ENCODE results near the gene GTPBP8.

GTPBP8 gene

DNA sequence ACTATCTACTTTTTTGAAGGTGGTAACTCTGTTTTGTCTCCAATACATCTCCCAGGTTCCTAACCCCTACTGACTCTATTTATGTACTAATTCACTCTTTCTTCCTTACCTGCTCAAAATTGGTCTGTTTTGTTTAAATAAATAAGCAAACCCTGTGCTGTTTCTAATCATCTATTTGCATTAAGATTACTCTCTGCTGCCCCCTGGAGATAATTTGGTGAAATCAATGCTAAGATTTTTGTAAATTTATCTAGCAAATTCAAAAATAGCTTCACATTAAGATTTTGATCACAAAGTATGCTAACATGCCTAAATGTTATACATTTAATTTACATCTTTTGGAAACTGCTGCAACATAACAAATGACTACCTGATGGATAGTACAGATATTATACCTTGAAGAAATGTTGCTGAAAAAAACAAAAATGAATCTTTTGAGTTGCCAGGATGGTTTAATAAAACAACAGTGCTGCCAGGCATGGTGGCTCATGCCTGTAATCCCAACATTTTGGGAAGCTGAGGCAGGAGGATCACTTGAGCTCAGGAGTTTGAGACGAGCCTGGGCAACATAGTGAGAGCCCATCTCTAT, 11.4 kb upstream of the GTPBP8 start:
- Histone ChIP-seq H3F3A (ENCODE audit: insufficient read depth, low read length) (no peaks in the 10 kb centered on the region), H3K27ac (ENCODE audit: low read depth, low read length, poor library complexity, severe bottlenecking) (no peak overlapping the region), H4K20me1 (ENCODE audit: insufficient read depth, low read length) (no peaks in the 10 kb centered on the region), H3K27me3 (ENCODE audit: insufficient read depth, low read length) (no peaks in the 10 kb centered on the region), H3K9me3 (ENCODE audit: low read length) (no peaks in the 10 kb centered on the region), H3K4me1 (ENCODE audit: insufficient read depth, low read length, severe bottlenecking) (peaks cover 2% of the 10 kb centered on the region), H3K4me3 (ENCODE audit: low read depth, low read length, poor library complexity, severe bottlenecking) (no peak overlapping the region), H3K9me2 (ENCODE audit: low read depth, low read length) (no peaks in the 10 kb centered on the region), H3K36me3 (ENCODE audit: insufficient read depth, low read length) (no peaks in the 10 kb centered on the region), H3K4me2 (ENCODE audit: low read length) (no peak overlapping the region), H2AFZ (ENCODE audit: low read length) (no peak overlapping the region), H3K9ac (ENCODE audit: low read length) (no peak overlapping the region), H3K79me2 (ENCODE audit: insufficient read depth, low read length) (no peaks in the 10 kb centered on the region)
- TF ChIP-seq CTCF (IDR thresholded peaks at IDR 0.05; ENCODE audit: low read length) (peak; percentile 78), EZH2 (IDR thresholded peaks at IDR 0.05; ENCODE audit: borderline replicate concordance, low read length) (no peak)

DNA sequence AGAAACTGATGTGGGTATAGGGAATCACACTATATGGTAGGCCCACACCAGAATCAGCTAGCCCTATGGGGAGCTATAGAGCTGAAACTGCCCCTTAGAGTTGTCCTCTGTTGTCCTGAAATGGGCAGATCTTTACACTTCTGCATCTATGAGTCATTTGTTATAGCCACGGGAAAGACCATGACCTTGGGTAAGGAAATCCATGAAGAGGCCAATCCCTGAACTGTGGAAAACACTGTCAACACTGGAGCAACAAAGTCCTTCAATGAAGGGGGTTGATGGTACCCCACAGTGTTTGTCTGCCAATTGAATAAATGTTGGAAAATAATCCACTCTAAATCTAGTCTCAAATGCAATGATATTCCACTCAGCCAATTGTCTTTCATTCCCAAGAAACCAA, 10.7 kb upstream of the GTPBP8 start:
- no peak overlapping the region for H3K4me3 ChIP-seq (ENCODE audit: low read depth, low read length, poor library complexity, severe bottlenecking)
- TF ChIP-seq CTCF (IDR thresholded peaks at IDR 0.05; ENCODE audit: low read length) (no peak), EZH2 (IDR thresholded peaks at IDR 0.05; ENCODE audit: borderline replicate concordance, low read length) (no peak)
- H3K4me1 ChIP-seq (ENCODE audit: insufficient read depth, low read length, severe bottlenecking), result peaks cover 9% of the 10 kb centered on the region
- no peaks in the 10 kb centered on the region for H3K9me3 ChIP-seq (ENCODE audit: low read length)
- no peaks in the 10 kb centered on the region for H3F3A ChIP-seq (ENCODE audit: insufficient read depth, low read length)
- H3K36me3 ChIP-seq (ENCODE audit: insufficient read depth, low read length), result no peaks in the 10 kb centered on the region
- no peak overlapping the region for H3K4me2 ChIP-seq (ENCODE audit: low read length)
- H3K9me2 ChIP-seq (ENCODE audit: low read depth, low read length), result no peaks in the 10 kb centered on the region
- H4K20me1 ChIP-seq (ENCODE audit: insufficient read depth, low read length), result no peaks in the 10 kb centered on the region
- H3K27me3 ChIP-seq (ENCODE audit: insufficient read depth, low read length), result no peaks in the 10 kb centered on the region
- H3K79me2 ChIP-seq (ENCODE audit: insufficient read depth, low read length), result no peaks in the 10 kb centered on the region
- no peak overlapping the region for H3K9ac ChIP-seq (ENCODE audit: low read length)
- no peak overlapping the region for H3K27ac ChIP-seq (ENCODE audit: low read depth, low read length, poor library complexity, severe bottlenecking)
- no peak overlapping the region for H2AFZ ChIP-seq (ENCODE audit: low read length)

DNA sequence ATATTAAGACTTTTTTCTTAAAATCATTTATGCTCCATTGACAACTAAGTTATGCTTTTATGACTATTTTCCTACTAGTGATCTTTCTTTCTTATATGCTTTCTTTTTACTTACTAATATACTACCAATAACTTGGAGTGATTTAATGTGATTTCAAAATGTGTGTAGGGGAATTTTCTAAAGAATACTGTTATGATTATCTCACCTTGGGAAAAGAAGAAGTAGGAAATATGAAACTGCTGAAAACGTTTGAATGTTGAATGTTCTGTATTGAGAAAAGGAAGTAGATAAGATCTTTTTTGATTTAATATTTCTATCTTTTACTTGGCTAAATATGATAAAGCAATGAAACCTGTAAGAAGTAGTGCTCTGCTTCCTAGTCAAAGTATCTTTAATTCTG, 8.1 kb upstream of the GTPBP8 start:
- Histone ChIP-seq H3K27ac (ENCODE audit: low read depth, low read length, poor library complexity, severe bottlenecking) (no peak overlapping the region), H3K4me2 (ENCODE audit: low read length) (no peak overlapping the region), H3K9ac (ENCODE audit: low read length) (no peak overlapping the region)

More for the DNA sequence above, 8.1 kb upstream of the GTPBP8 start:
- no peaks in the 10 kb centered on the region for H3K9me3 ChIP-seq (ENCODE audit: low read length)
- TF ChIP-seq EZH2 (IDR thresholded peaks at IDR 0.05; ENCODE audit: borderline replicate concordance, low read length) (no peak), CTCF (IDR thresholded peaks at IDR 0.05; ENCODE audit: low read length) (no peak)
- H3K9me2 ChIP-seq (ENCODE audit: low read depth, low read length), result no peaks in the 10 kb centered on the region
- no peaks in the 10 kb centered on the region for H3K27me3 ChIP-seq (ENCODE audit: insufficient read depth, low read length)
- no peaks in the 10 kb centered on the region for H3K36me3 ChIP-seq (ENCODE audit: insufficient read depth, low read length)
- H3F3A ChIP-seq (ENCODE audit: insufficient read depth, low read length), result no peaks in the 10 kb centered on the region
- H3K79me2 ChIP-seq (ENCODE audit: insufficient read depth, low read length), result no peaks in the 10 kb centered on the region
- no peaks in the 10 kb centered on the region for H4K20me1 ChIP-seq (ENCODE audit: insufficient read depth, low read length)
- H3K4me3 ChIP-seq (ENCODE audit: low read depth, low read length, poor library complexity, severe bottlenecking), result no peak overlapping the region
- H3K4me1 ChIP-seq (ENCODE audit: insufficient read depth, low read length, severe bottlenecking), result peaks cover 9% of the 10 kb centered on the region
- no peak overlapping the region for H2AFZ ChIP-seq (ENCODE audit: low read length)

All from OCI-LY1 (cell line).